NCI-H2029 treated with DMSO at 0.1 percent for 48 hours (cell line): ENCODE data around the gene NR3C2.
"Not testable (repeated sequence)": the region's sequence is repeated elsewhere in the genome, so short reads cannot be mapped to it uniquely, and the experiment has no call there.

Experiments
- DNase-seq: peaks from one replicate; lab custom pipeline; 2025; lab: John Stamatoyannopoulos, UW

Gene NR3C2

DNA sequence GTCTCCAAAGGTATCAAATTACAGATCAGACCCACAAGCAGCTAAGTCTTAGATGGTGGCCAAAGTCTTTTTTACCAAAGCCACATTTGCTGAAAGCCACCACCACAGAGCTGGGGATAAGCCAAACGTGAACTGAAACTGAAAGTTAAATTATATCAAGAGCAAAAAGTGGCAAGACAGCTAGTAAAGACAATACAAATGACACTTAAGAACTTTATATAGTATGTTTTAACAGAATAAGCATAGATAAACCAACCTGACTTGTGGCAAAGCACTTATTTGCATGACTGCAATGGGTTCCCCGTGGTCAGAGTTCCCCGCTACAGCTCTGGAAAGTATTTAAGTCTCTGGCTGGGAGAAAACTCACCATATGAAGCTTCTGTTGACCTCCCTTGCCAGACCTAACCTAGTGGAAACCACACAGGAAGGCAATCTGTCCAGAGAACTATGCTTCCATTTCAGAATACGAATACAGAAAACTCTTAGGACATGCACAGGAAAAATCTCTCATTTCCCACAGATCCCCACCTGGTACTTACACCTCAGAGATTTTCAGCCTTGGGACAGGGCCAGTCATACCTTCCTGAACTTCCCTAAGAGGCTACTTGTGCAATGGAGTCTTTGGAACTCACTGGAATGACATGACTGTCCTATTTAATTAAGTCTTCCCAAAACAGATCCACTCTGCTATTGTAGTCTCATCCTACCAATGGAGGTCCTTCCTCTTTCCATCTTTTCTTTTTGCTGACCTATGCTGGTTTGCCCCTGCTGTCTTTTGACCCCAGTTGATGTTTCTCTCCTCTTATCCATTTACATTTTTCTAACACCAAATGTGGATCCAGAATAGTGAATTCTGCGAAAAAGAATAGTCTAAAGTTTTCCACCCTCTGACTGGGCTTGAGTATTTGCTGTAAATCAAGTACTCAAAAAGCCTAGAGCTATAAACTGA, 225.1 kb downstream of the NR3C2 start:
- DNase-seq, result no peak

- DNase-seq, result no peak
Measured at GRCh38 chr4:148216321-148216720, 225.9 kb downstream of the NR3C2 start.

- DNase-seq, result no peak
Measured at GRCh38 chr4:148215202-148215601, 227.0 kb downstream of the NR3C2 start.

DNA sequence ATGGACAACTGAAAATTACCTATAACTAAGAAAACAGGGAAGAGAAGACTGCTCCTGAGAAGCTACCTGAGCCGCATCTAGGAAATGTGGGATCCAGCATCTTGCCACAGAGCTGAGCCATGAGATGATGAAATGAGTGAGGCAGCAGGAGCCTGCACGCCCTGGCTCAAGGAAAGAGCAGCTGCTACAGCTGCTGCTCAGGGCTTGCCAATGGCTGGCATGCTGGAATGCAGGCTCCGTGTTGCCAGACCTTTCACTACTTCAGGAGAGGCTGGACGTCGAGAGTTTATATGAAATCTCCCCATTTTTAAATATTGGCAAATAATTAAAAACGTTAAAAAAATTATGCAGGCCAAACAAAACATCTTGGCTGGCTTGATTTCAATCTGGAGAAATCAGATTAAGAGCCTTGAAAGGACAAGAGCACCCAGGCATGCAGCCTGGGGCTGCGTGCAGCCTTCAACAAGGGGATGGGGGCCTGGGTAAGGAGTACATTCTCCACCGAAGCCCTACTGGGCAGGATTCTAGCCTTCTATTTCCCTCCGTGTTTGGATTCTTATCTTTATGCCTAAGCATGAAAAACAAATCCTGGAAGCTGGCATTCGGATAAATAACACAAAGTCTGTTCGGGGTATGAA, 227.6 kb downstream of the NR3C2 start:
- no peak for DNase-seq

GRCh38 chr4:148211533-148211932, 230.7 kb downstream of the NR3C2 start:
- DNase-seq, result no peak

DNA sequence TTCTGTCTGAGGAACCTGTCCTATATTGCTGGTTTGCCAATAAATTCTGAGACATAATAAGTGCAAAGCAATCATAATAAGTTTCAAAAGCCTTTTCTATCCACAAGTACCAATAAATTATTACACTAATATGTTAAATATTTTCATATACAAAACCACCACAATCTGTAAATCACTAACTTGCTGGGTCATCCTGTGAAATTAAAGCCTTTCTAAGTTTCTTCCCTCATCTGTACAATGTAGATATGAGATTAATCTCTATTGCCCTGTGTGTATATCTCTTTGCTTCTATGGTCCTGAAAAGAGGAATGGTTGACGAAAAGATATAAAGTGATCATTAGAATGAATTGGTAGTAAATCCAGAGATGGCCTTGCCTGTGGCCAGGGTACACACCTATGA, 231.6 kb downstream of the NR3C2 start:
- DNase-seq, result no peak

DNA sequence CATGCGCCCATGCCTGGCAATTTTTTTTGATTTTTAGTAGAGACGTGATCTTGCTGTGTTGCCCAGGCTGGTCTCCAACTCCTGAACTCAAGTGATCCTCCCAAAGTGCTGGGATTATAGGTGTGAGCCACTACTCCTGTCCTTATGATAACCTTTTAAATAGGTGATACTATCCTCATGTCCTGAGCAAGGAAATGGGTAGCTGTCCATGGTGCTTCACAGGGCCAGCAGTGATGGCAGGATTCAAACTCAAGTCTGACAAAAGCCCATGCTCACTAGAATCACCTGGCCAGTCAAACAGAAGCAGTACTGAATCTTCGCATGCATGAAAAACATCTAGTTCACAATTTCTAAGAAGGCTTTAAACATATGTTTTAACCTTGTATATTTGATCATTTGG, 235.1 kb downstream of the NR3C2 start:
- DNase-seq, result no peak

DNA sequence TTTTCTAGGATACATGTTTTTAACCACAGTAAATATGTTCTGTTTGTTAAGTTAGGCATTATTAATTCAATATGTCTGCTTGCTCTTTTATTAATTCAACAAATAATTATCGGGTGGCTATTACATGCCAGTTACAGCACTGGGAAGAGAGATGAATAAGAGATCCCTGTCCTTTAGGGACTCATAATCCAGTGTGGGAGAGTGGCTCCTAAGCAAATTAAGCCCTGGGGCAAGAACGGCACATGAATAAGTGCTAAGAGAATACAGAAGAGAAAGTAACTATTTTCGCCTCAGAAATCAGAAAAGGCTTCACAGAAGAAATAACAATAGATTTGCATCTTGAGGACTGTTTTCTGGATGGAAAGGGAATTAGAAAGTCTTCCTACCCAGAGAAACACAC, 236.7 kb downstream of the NR3C2 start:
- DNase-seq, result no peak

DNA sequence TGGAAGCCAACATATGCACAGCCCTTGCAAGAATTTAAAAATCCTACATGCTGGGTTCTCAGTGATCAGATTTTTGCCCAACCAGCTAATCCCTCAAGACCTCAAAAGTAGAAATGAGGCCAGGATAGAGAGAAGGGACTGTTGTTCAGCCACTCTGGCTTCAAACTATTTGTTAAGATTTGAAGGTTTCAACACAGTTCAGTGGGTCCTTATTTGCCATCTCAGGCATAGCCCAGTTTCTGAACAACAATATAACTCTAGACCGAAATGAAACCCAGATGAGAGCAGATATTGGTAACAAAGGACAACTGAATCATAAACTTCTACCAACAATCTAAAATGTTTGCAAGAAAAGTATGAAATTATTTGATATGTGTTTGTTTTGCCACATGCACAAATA, 237.3 kb downstream of the NR3C2 start:
- no peak for DNase-seq

GRCh38 chr4:148204171-148204570, 238.0 kb downstream of the NR3C2 start:
- no peak for DNase-seq

GRCh38 chr4:148203056-148203898, 238.9 kb downstream of the NR3C2 start:
- DNase-seq, result peak; percentile 35

DNA sequence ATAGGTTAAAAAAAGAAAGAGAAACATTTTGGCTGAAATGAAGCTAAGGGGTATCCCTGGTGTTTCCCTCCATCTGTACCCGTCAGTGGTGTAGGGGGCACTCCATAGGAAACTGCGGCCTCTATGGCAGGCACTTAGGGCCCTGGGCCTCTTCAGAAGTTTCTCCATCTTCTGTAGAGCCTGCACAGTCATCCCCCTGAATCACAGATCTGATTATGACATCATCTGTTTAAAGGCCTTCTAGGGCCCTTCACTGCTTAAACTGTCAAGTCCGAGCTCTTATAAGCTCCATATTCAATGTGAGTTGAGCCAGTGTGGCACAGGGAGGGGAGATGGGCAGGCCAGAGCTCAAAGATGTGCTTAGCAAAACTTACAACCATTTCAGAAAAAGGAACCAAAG, 241.3 kb downstream of the NR3C2 start:
- DNase-seq, result no peak

GRCh38 chr4:148196164-148196563, 246.1 kb downstream of the NR3C2 start:
- DNase-seq, result no peak

DNA sequence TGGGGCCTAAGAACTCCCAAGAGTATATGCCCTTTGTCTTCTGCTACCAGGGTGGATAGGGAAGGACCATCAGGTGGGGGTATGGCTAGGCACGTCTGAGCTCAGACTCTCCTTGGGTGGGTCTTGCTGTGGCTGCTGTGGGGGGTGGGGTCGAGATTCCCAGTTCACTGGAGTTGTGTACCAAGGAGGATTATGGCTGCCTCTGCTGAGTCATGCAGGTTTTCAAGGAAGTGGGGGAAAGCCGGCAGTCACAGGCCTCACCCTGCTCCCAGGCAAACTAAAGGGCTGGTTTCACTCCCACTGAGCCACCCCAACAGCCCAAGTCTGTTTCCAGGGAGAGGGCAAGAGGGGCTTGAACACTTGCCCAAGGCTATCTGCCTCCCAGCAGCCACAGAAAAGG, 249.7 kb downstream of the NR3C2 start:
- no peak for DNase-seq

DNA sequence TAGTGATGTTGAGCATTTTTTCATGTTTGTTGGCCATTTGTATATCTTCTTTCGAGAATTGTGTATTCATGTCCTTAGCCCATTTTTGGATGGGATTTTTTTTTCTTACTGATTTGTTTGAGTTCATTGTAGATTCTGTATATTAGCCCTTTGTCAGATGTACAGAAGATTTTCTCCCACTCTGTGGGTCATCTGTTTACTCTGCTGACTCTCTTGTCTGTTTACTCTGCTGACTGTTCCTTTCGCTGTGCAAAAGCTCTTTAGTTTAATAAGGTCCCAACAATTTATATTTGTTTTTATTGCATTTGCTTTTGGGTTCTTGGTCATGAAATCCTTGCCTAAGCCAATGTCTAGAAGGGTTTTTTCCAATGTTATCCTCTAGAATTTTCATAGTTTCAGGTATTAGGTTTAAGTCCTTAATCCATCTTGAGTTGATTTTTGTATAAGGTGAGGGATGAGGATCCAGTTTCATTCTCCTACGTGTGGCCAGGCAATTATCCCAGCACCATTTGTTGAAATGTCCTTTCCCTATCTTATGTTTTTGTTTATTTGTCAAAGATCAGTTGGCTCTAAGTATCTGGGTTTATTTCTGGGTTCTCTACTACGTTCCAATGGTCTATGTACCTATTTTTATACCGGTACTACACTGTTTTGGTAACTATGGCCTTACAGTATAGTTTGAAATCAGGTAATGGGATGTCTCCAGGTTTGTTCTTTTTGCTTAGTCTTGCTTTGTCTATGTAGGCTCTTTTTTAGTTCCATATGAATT, 254.6 kb downstream of the NR3C2 start:
- DNase-seq, result not testable (repeated sequence)

GRCh38 chr4:148184922-148185321, 257.3 kb downstream of the NR3C2 start:
- no peak for DNase-seq

GRCh38 chr4:148182230-148182911, 259.8 kb downstream of the NR3C2 start:
- DNase-seq, result no peak

GRCh38 chr4:148173397-148174017, 268.7 kb downstream of the NR3C2 start:
- DNase-seq, result no peak

DNA sequence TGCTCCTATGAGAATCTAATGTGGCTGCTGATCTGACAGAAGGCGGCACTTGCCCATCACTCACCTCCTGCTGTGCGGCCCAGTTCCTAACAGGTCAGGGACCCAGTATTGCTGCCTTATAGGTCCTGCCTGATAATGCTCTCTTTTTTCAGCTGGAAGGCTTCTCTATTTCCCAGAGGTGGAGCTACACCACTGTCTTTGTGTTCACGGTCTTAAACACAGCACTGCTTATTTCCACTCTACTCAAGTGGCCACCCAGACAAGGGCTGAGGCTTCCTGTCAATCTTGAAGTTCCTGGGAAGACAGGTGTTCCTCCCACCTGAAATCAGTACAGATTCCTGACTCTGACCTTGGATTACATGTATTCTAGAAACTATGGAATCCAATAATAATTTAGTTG, 270.6 kb downstream of the NR3C2 start:
- no peak for DNase-seq
